Gastrocnemius medialis (tissue), 4 donors: Measurements from ENCODE around the gene CCSER2. TPM values are rescaled to one million over a fixed set of nuclear protein-coding genes. Genes with fewer than 3 reads are reported as not detected.
A peak's percentile ranks its signal among the peaks of the same experiment; 100 is the strongest.
"Not testable (repeated sequence)": the region's sequence is repeated elsewhere in the genome, so short reads cannot be mapped to it uniquely, and the experiment has no call there.

Experiments used
- ATAC-seq, 2 donors: fragments of 150-250 bp; one replicate each; pipeline ENCODE4 v1.9.1; 2016
- DNase-seq, 2 donors: peaks; one replicate each; pipeline ENCODE4 v3.0.0-alpha.2; 2019
- H3K27ac ChIP-seq, 4 donors: fragments of 200-600 bp; sonication (generic); 1 replicate in 1 of 4; 2 replicates in 3 of 4; pipeline ENCODE4 v1.5.1; 2016 to 2018; ENCODE audit warnings: mild to moderate bottlenecking in 2 of 4, moderate library complexity in 1 of 4
- H3K27me3 ChIP-seq, 3 donors: fragments of 200-600 bp; sonication (generic) in 2 of 3; 1 replicate in 1 of 3; 2 replicates in 2 of 3; pipeline versions ENCODE4 v1.5.1 to v1.6.0; 2016 to 2019; ENCODE audit warnings: mild to moderate bottlenecking in 1 of 3, moderate library complexity in 1 of 3
- H3K36me3 ChIP-seq, 2 donors: fragments of 200-600 bp; sonication (generic) in 1 of 2; one replicate each; pipeline ENCODE4 v1.5.1; 2017 to 2018
- H3K4me1 ChIP-seq, 2 donors: fragments of 200-600 bp; sonication (generic) in 1 of 2; one replicate each; pipeline ENCODE4 v1.5.1; 2016 to 2017; ENCODE audit warnings: mild to moderate bottlenecking in 2 of 2
- H3K4me3 ChIP-seq, 4 donors: fragments of 200-600 bp; sonication (generic) in 3 of 4; 1 replicate in 1 of 4; 2 replicates in 3 of 4; pipeline ENCODE4 v1.5.1; 2016 to 2019; ENCODE audit warnings: mild to moderate bottlenecking in 2 of 4
- H3K9me3 ChIP-seq, 3 donors: fragments of 200-600 bp; sonication (generic) in 2 of 3; 1 replicate in 1 of 3; 2 replicates in 2 of 3; pipeline ENCODE4 v1.5.1; 2016 to 2019
- CTCF ChIP-seq, 5 experiments: fragments of 450-650 bp in 3 of 5; fragments of 200-600 bp in 2 of 5; sonication (generic) in 2 of 5; IDR thresholded peaks in 4 of 5; conservative IDR thresholded peaks in 1 of 5; 1 replicate in 4 of 5; 2 replicates in 1 of 5; pipeline ENCODE4 v1.5.1; 2016 to 2019; ENCODE audit warnings: antibody characterized with exemption in 5 of 5, mild to moderate bottlenecking in 3 of 5, moderate library complexity in 3 of 5
- POLR2A ChIP-seq, 2 donors: fragments of 450-650 bp; IDR thresholded peaks; one replicate each; pipeline ENCODE4 v1.6.1; 2017; ENCODE audit warnings: antibody characterized with exemption in 2 of 2, mild to moderate bottlenecking in 2 of 2, moderate library complexity in 2 of 2
- in situ Hi-C, 4 donors: fragments of 200-750 bp; cut with MboI; loops; one replicate each; pipeline versions ENCODE4 v1.15.0 to v1.8.0; 2017; ENCODE audit warnings: low sequenced_read_pairs in 4 of 4
- intact Hi-C: fragments of 100-400 bp; cut with DNase I; formaldehyde crosslinking; loops from one replicate; pipeline ENCODE4 v1.15.1; 2023; ENCODE audit warnings: low total_unique reads
- total RNA-seq, 4 donors: library from RNA; depleted of rRNA; stranded (reverse); fragments of >200 nt; gene quantifications; one replicate each; pipeline versions ENCODE4 v1.1.0 to v1.2.3, GENCODE V29; 2016

The CCSER2 gene
- 10 to 100 TPM; 39.8 to 61.8 (median 49.2) TPM for total RNA-seq

- in situ Hi-C loops (loop anchor here in 1 of 4 donors (25.0 kb wide), 1 partner anchor 191 kb away; the partner anchor contains the start of gene GHITM), intact Hi-C loops (loop anchor here (2.0 to 5.0 kb wide), 2 partner anchors 96 to 191 kb away; partner anchors contain the start of gene GHITM)
- Histone ChIP-seq H3K36me3 (no peaks in the 10 kb centered on the region), H3K4me1 (peaks cover 27 to 35% of the 10 kb centered on the region in 2 donors), H3K4me3 (peak within 1 kb of the TSS; percentile 51 to 92 (median 66)), H3K27ac (peak within 1 kb of the TSS; percentile 79 to 97 (median 86)), H3K27me3 (no peaks in the 10 kb centered on the region), H3K9me3 (no peaks in the 10 kb centered on the region)
- TF ChIP-seq POLR2A (IDR thresholded peaks at IDR 0.05) (peak; percentile 91 to 93), CTCF (IDR thresholded peaks at IDR 0.05 in 4 of 5, conservative IDR thresholded peaks at IDR 0.05 in 1 of 5) (peak in 4 of 5 experiments; percentile 12 to 28 (median 22))
- ATAC-seq = peak; percentile 90 to 94
- DNase-seq = peak; percentile 95 to 97
Observed at GRCh38 chr10:84328418-84329195, at the start of gene CCSER2. CCSER2 (plus strand) TSS chr10:84328589; CDS start chr10:84371053, 42,464 bp downstream.

GRCh38 chr10:84279876-84280475, 48.4 kb upstream of the CCSER2 start:
- in situ Hi-C loops, H3K36me3 ChIP-seq, intact Hi-C loops, H3K4me1 ChIP-seq, DNase-seq, H3K27ac ChIP-seq, H3K27me3 ChIP-seq, ATAC-seq, H3K4me3 ChIP-seq, H3K9me3 ChIP-seq: not testable (repeated sequence)

GRCh38 chr10:84286695-84287094, 41.7 kb upstream of the CCSER2 start:
- ATAC-seq (no peak), DNase-seq (no peak)
- Histone ChIP-seq H3K9me3 (no peaks in the 10 kb centered on the region), H3K36me3 (no peaks in the 10 kb centered on the region), H3K27me3 (no peaks in the 10 kb centered on the region), H3K4me3 (no peak overlapping the region), H3K4me1 (no peaks in the 10 kb centered on the region), H3K27ac (no peak overlapping the region)
- in situ Hi-C loops = no loop called here
- TF ChIP-seq CTCF (IDR thresholded peaks at IDR 0.05 in 4 of 5, conservative IDR thresholded peaks at IDR 0.05 in 1 of 5) = no peak
- no peak for TF ChIP-seq POLR2A (IDR thresholded peaks at IDR 0.05)
- intact Hi-C loops = no loop called here

GRCh38 chr10:84288151-84288550, 40.2 kb upstream of the CCSER2 start:
- no peaks in the 10 kb centered on the region for H3K36me3 ChIP-seq
- no peak overlapping the region for H3K27ac ChIP-seq
- no peaks in the 10 kb centered on the region for H3K27me3 ChIP-seq
- intact Hi-C loops (no loop called here), in situ Hi-C loops (no loop called here)
- no peak overlapping the region for H3K4me3 ChIP-seq
- DNase-seq (no peak), ATAC-seq (no peak)
- H3K4me1 ChIP-seq = no peaks in the 10 kb centered on the region
- TF ChIP-seq CTCF (IDR thresholded peaks at IDR 0.05 in 4 of 5, conservative IDR thresholded peaks at IDR 0.05 in 1 of 5) (no peak), POLR2A (IDR thresholded peaks at IDR 0.05) (no peak)
- no peaks in the 10 kb centered on the region for H3K9me3 ChIP-seq

GRCh38 chr10:84289521-84290200, 38.7 kb upstream of the CCSER2 start:
- TF ChIP-seq CTCF (IDR thresholded peaks at IDR 0.05 in 4 of 5, conservative IDR thresholded peaks at IDR 0.05 in 1 of 5) = no peak
- no peak for TF ChIP-seq POLR2A (IDR thresholded peaks at IDR 0.05)
- no peaks in the 10 kb centered on the region for H3K4me1 ChIP-seq
- no peak overlapping the region for H3K4me3 ChIP-seq
- no peak overlapping the region for H3K27ac ChIP-seq
- no peaks in the 10 kb centered on the region for H3K36me3 ChIP-seq
- no peaks in the 10 kb centered on the region for H3K9me3 ChIP-seq
- H3K27me3 ChIP-seq = no peaks in the 10 kb centered on the region
- in situ Hi-C loops (no loop called here), intact Hi-C loops (no loop called here)
- DNase-seq (no peak), ATAC-seq (no peak)
